Measurements from ENCODE around the gene RAI14. TPM values are rescaled to one million over a fixed set of nuclear protein-coding genes. Genes with fewer than 3 reads are reported as not detected.

Gene RAI14
- total RNA-seq, 1 experiment from 2014 or later, result 133 TPM

DNA sequence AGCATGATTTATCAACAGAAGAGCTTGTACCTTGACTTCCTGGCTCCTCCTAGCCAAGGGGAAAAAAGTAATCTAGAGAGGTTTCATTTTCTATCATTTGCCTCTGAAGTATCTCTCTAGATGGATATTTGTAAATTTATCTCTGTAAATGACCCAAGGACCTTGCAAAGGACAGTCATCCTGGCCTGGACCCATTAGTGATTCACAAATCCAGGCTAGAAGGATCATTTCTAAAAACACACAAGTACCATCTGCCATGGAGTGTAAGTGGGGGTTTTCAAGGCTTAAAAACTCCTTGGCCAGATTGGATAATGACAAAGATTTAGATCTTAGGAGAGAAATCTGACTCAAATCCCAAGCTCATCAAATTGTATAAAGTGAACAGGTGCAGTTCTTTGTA lies 190.9 kb downstream of the RAI14 start:
- intact Hi-C loops (cut with micrococcal nuclease; ENCODE audit: unreplicated experiment), result no loop called here
- Histone ChIP-seq H3K9me2 (ENCODE audit: insufficient read depth) (no peaks in the 10 kb centered on the region), H2AFZ (no peak overlapping the region), H3K36me3 (ENCODE audit: low read depth) (no peaks in the 10 kb centered on the region), H3K79me2 (ENCODE audit: low read depth) (no peaks in the 10 kb centered on the region), H3K27me3 (ENCODE audit: insufficient read depth, low read depth) (no peaks in the 10 kb centered on the region), H4K20me1 (ENCODE audit: insufficient read depth) (no peaks in the 10 kb centered on the region), H3K4me2 (no peak overlapping the region), H3K9me3 (ENCODE audit: insufficient read depth, low read depth) (no peaks in the 10 kb centered on the region), H3K4me3 (no peak overlapping the region), H3K27ac (no peak overlapping the region), H3F3A (ENCODE audit: insufficient read depth, low read depth) (no peaks in the 10 kb centered on the region), H3K4me1 (replicated peaks; ENCODE audit: insufficient read depth) (no peaks in the 10 kb centered on the region)
- no TSS peak for BruUV-seq (replicated peaks)
- no peak for TF ChIP-seq EZH2 (IDR thresholded peaks at IDR 0.05; ENCODE audit: low read depth)
- ChIA-PET CTCF (no interaction called here), POLR2A (ENCODE audit: unreplicated experiment) (interaction anchor here (0.6 kb wide), 1 partner anchor 56 kb away, joined by 13 read pairs; no protein-coding TSS in a partner anchor)
- DNase-seq, result peak in 1 of 2 experiments; percentile 21

DNA sequence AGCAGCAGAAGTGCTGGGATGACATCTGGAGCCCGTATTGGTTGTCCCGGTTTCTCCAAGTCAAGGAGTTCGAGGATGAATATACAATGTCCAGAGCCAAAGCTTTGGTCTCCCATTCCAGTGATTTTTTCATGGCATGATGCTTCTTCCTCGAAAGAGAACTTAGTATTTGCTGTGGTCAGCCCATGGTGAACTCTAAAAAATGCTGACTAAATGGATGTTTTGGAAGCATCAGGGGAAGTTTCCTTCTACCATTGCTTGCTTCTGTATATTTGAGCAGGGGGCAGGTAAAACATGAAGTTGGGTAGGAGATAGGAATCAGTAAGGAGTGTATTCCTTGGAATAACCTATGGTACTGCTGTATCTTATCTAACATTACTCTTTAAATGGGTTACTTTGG lies 191.4 kb downstream of the RAI14 start:
- Histone ChIP-seq H3F3A (ENCODE audit: insufficient read depth, low read depth) (no peaks in the 10 kb centered on the region), H3K4me1 (replicated peaks; ENCODE audit: insufficient read depth) (no peaks in the 10 kb centered on the region), H3K79me2 (ENCODE audit: low read depth) (no peaks in the 10 kb centered on the region), H3K9me3 (ENCODE audit: insufficient read depth, low read depth) (no peaks in the 10 kb centered on the region), H3K9me2 (ENCODE audit: insufficient read depth) (no peaks in the 10 kb centered on the region), H3K27me3 (ENCODE audit: insufficient read depth, low read depth) (no peaks in the 10 kb centered on the region), H3K27ac (no peak overlapping the region), H2AFZ (no peak overlapping the region), H3K36me3 (ENCODE audit: low read depth) (no peaks in the 10 kb centered on the region), H3K4me3 (no peak overlapping the region), H3K4me2 (no peak overlapping the region), H4K20me1 (ENCODE audit: insufficient read depth) (no peaks in the 10 kb centered on the region)
- TF ChIP-seq, protein P1, sequence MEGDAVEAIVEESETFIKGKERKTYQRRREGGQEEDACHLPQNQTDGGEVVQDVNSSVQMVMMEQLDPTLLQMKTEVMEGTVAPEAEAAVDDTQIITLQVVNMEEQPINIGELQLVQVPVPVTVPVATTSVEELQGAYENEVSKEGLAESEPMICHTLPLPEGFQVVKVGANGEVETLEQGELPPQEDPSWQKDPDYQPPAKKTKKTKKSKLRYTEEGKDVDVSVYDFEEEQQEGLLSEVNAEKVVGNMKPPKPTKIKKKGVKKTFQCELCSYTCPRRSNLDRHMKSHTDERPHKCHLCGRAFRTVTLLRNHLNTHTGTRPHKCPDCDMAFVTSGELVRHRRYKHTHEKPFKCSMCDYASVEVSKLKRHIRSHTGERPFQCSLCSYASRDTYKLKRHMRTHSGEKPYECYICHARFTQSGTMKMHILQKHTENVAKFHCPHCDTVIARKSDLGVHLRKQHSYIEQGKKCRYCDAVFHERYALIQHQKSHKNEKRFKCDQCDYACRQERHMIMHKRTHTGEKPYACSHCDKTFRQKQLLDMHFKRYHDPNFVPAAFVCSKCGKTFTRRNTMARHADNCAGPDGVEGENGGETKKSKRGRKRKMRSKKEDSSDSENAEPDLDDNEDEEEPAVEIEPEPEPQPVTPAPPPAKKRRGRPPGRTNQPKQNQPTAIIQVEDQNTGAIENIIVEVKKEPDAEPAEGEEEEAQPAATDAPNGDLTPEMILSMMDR (conservative IDR thresholded peaks at IDR 0.05), result no peak
- TF ChIP-seq EZH2 (IDR thresholded peaks at IDR 0.05; ENCODE audit: low read depth), result no peak
- intact Hi-C loops (cut with micrococcal nuclease; ENCODE audit: unreplicated experiment), result no loop called here
- ChIA-PET CTCF (no interaction called here), POLR2A (ENCODE audit: unreplicated experiment) (interaction anchor here (0.6 kb wide), 1 partner anchor 55 kb away, joined by 13 read pairs; no protein-coding TSS in a partner anchor)
- no peak for DNase-seq
- no TSS peak for BruUV-seq (replicated peaks)

DNA sequence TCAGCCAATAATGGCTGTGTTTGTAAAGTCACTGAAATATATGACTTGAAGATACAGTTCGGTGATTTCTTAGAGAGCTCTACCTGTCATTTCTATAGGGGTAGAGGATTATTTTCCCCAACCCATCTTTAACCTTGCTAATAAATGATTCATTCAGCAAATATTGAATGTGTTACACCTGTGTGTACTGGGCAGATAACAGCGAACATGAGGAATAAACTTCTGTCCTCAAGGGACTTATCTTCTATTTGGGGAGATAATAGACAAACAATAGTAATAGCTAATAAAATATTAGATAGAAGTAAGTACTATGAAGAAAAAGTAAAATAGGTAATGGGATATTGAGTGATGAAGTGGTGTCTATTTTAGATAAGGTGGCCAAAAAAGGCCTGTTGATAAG lies 192.1 kb downstream of the RAI14 start:
- POLR2A ChIA-PET (ENCODE audit: unreplicated experiment), result no interaction called here
- BruUV-seq (replicated peaks), result no TSS peak
- intact Hi-C loops (cut with micrococcal nuclease; ENCODE audit: unreplicated experiment), result no loop called here

More for the DNA sequence above, 192.1 kb downstream of the RAI14 start:
- Histone ChIP-seq H2AFZ (no peak overlapping the region), H3K9me3 (ENCODE audit: insufficient read depth, low read depth) (no peaks in the 10 kb centered on the region), H3K27ac (no peak overlapping the region), H3K4me2 (no peak overlapping the region), H3K27me3 (ENCODE audit: insufficient read depth, low read depth) (no peaks in the 10 kb centered on the region), H3K9me2 (ENCODE audit: insufficient read depth) (no peaks in the 10 kb centered on the region), H3K79me2 (ENCODE audit: low read depth) (no peaks in the 10 kb centered on the region), H4K20me1 (ENCODE audit: insufficient read depth) (no peaks in the 10 kb centered on the region), H3K4me3 (no peak overlapping the region), H3K4me1 (replicated peaks; ENCODE audit: insufficient read depth) (no peaks in the 10 kb centered on the region), H3F3A (ENCODE audit: insufficient read depth, low read depth) (no peaks in the 10 kb centered on the region), H3K36me3 (ENCODE audit: low read depth) (no peaks in the 10 kb centered on the region)
- CTCF ChIA-PET, result no interaction called here
- TF ChIP-seq, protein P1 (conservative IDR thresholded peaks at IDR 0.05), result no peak
- no peak for TF ChIP-seq EZH2 (IDR thresholded peaks at IDR 0.05; ENCODE audit: low read depth)
- no peak for DNase-seq
